HepG2 (cell line): ENCODE measurements around the gene KXD1. TPM values are rescaled to one million over a fixed set of nuclear protein-coding genes. Genes with fewer than 3 reads are reported as not detected.

Experiments
- CHCHD3 ChIP-seq: sonication (generic); formaldehyde crosslinking; IDR thresholded peaks from 2 replicates; pipeline ENCODE4 v1.8.0; 2022; ENCODE audit warnings: mild to moderate bottlenecking, missing genetic modification reagents, moderate library complexity
- KAT2B ChIP-seq: fragments of 150-350 bp; IDR thresholded peaks from 2 replicates; pipeline ENCODE4 v1.6.1; 2014; ENCODE audit warnings: low read depth, low read length, borderline replicate concordance
- MTF2 ChIP-seq: sonication (generic); formaldehyde crosslinking; IDR thresholded peaks from 2 replicates; pipeline ENCODE4 v1.5.0; 2020; ENCODE audit warnings: missing genetic modification reagents, borderline replicate concordance
- RBM39 ChIP-seq: fragments of 200-400 bp; formaldehyde crosslinking; IDR thresholded peaks from one replicate; pipeline ENCODE4 v1.6.1; 2018; ENCODE audit warnings: antibody characterized with exemption, mild to moderate bottlenecking, low read depth, low read length; ENCODE audit not compliant: poor library complexity, severe bottlenecking
- SALL2 ChIP-seq: sonication (generic); formaldehyde crosslinking; IDR thresholded peaks from 2 replicates; pipeline ENCODE4 v1.8.1; 2023; ENCODE audit warnings: mild to moderate bottlenecking, missing genetic modification reagents, inconsistent platforms
- ZC3H4 ChIP-seq: sonication (generic); formaldehyde crosslinking; IDR thresholded peaks from 2 replicates; pipeline ENCODE4 v1.4.0; 2020; ENCODE audit warnings: missing genetic modification reagents, borderline replicate concordance
- ZFAT ChIP-seq: sonication (generic); formaldehyde crosslinking; conservative IDR thresholded peaks from 2 replicates; pipeline ENCODE4 v1.8.1; 2023; ENCODE audit warnings: missing genetic modification reagents, inconsistent platforms
- ZNF264 ChIP-seq: sonication (generic); formaldehyde crosslinking; IDR thresholded peaks from 2 replicates; pipeline ENCODE4 v1.4.0; 2020; ENCODE audit warnings: missing genetic modification reagents
- ZNF768 ChIP-seq: sonication (generic); formaldehyde crosslinking; IDR thresholded peaks from 2 replicates; pipeline ENCODE4 v1.4.0; 2020; ENCODE audit warnings: missing genetic modification reagents
- ZNF839 ChIP-seq: sonication (generic); formaldehyde crosslinking; IDR thresholded peaks from 2 replicates; pipeline ENCODE4 v1.4.0; 2020; ENCODE audit warnings: missing genetic modification reagents, mild to moderate bottlenecking, borderline replicate concordance
- polyA plus RNA-seq, 8 experiments: library from polyadenylated mRNA; depleted of rRNA in 3 of 8; stranded (reverse) in 7 of 8; unstranded in 1 of 8; fragments of >200 nt; fragmentation: Illumina TruSeq in 4 of 8; extraction: Trizol in 4 of 8; gene quantifications; 2 replicates each; pipeline versions ENCODE4 v1.2.1 to v1.2.3, GENCODE V29; 2011 to 2016; ENCODE audit warnings: low read depth in 4 of 8, missing spikeins in 1 of 8, mixed read lengths in 1 of 8; ENCODE audit not compliant: insufficient read depth in 1 of 8
- total RNA-seq, 5 experiments: library from RNA; depleted of rRNA; stranded (reverse); fragments of >200 nt; fragmentation: Illumina TruSeq; extraction: Trizol; gene quantifications; 2 replicates each; pipeline ENCODE4 v1.2.3, GENCODE V29; 2016; ENCODE audit warnings: low read depth in 1 of 5
- TF ChIP-seq, protein P1 (sequence below): sonication (generic); formaldehyde crosslinking; IDR thresholded peaks from 2 replicates; pipeline ENCODE4 v1.8.1; 2022; ENCODE audit warnings: mild to moderate bottlenecking, missing genetic modification reagents
- TF ChIP-seq, protein P2 (sequence below): sonication (generic); formaldehyde crosslinking; IDR thresholded peaks from 2 replicates; pipeline ENCODE4 v1.5.1; 2020; ENCODE audit warnings: mild to moderate bottlenecking, missing genetic modification reagents, moderate library complexity
- TF ChIP-seq, protein P3 (sequence below): sonication (generic); formaldehyde crosslinking; IDR thresholded peaks from 2 replicates; pipeline ENCODE4 v1.4.0; 2020; ENCODE audit warnings: missing genetic modification reagents, borderline replicate concordance
- TF ChIP-seq, protein P4 (sequence below): sonication (generic); formaldehyde crosslinking; IDR thresholded peaks from 2 replicates; pipeline ENCODE4 v1.8.1; 2023; ENCODE audit warnings: mild to moderate bottlenecking, missing genetic modification reagents
- TF ChIP-seq, protein P5 (sequence below): sonication (generic); formaldehyde crosslinking; IDR thresholded peaks from 2 replicates; pipeline ENCODE4 v1.8.0; 2022; ENCODE audit warnings: missing genetic modification reagents, mild to moderate bottlenecking, moderate library complexity, borderline replicate concordance
- TF ChIP-seq, protein P6 (sequence below): sonication (generic); formaldehyde crosslinking; IDR thresholded peaks from 2 replicates; pipeline ENCODE4 v1.5.1; 2020; ENCODE audit warnings: mild to moderate bottlenecking, missing genetic modification reagents

Gene KXD1
- total and polyA plus RNA-seq, 2 of the 13 experiments (the other 11 are each of a cell fraction or from before 2014, with no cell fraction given): 44.6 to 143 TPM

DNA sequence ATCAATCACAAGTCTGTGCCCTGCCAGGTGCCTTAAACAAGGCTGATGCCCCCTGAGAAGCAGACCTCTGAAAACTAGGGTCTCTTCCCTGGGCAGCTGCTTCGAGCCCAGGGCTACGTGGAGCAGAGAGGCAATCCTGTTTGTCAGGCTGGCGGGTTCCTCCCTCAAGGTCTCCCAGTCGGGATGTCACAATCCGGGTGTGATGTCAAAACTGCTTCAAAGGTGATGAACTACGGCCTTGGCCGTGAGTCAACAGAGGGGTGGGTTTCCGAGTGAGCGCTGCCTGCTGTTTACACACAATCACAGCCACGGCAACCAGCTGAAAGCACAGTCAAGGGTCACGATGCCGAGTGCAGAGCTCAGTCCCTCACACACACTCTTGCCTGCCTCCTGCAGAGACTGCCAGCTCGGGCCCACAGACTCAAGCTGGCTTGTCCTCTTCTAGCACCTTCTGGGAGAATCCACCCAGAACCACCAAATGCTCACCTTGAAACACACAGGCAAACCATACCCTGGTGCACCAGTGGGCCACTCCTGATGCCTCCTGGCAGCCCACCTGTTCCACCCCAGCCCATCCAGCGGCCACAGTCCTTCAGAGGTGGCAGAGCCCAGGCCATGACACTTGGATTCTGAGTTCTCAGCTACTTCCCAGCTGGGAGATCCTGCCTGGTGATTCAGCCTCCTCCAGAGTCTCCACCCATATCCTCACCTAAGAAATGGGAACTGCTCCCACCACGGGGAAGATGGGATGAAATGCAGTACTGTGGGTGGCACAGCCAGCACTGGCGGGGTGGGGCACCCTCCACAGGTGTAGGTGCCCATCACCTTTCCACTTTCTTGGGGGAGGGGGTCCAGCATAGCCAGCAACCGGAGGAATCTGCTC lies 42.6 kb upstream of the KXD1 start (continued):
- TF ChIP-seq, protein P1, sequence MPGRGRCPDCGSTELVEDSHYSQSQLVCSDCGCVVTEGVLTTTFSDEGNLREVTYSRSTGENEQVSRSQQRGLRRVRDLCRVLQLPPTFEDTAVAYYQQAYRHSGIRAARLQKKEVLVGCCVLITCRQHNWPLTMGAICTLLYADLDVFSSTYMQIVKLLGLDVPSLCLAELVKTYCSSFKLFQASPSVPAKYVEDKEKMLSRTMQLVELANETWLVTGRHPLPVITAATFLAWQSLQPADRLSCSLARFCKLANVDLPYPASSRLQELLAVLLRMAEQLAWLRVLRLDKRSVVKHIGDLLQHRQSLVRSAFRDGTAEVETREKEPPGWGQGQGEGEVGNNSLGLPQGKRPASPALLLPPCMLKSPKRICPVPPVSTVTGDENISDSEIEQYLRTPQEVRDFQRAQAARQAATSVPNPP: no peak; the same call in 1 of the 2 replicates
- TF ChIP-seq ZNF839 (peak; percentile 91; the same call in 1 of the 2 replicates), ZFAT (CRISPR knock-in tag) (no peak), CHCHD3 (no peak), ZC3H4 (CRISPR knock-in tag) (no peak), RBM39 (no peak), ZNF768 (CRISPR knock-in tag) (peak; percentile 60; the same call in 1 of the 2 replicates), ZNF264 (CRISPR knock-in tag) (peak; percentile 92), SALL2 (CRISPR knock-in tag) (peak; percentile 99), MTF2 (CRISPR knock-in tag) (0 out of 2 replicates have a peak, but pooled peaks have one; percentile 74), KAT2B (no peak)
- TF ChIP-seq, protein P2, sequence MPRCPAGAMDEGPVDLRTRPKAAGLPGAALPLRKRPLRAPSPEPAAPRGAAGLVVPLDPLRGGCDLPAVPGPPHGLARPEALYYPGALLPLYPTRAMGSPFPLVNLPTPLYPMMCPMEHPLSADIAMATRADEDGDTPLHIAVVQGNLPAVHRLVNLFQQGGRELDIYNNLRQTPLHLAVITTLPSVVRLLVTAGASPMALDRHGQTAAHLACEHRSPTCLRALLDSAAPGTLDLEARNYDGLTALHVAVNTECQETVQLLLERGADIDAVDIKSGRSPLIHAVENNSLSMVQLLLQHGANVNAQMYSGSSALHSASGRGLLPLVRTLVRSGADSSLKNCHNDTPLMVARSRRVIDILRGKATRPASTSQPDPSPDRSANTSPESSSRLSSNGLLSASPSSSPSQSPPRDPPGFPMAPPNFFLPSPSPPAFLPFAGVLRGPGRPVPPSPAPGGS (CRISPR knock-in tag): peak; percentile 92
- TF ChIP-seq, protein P3, sequence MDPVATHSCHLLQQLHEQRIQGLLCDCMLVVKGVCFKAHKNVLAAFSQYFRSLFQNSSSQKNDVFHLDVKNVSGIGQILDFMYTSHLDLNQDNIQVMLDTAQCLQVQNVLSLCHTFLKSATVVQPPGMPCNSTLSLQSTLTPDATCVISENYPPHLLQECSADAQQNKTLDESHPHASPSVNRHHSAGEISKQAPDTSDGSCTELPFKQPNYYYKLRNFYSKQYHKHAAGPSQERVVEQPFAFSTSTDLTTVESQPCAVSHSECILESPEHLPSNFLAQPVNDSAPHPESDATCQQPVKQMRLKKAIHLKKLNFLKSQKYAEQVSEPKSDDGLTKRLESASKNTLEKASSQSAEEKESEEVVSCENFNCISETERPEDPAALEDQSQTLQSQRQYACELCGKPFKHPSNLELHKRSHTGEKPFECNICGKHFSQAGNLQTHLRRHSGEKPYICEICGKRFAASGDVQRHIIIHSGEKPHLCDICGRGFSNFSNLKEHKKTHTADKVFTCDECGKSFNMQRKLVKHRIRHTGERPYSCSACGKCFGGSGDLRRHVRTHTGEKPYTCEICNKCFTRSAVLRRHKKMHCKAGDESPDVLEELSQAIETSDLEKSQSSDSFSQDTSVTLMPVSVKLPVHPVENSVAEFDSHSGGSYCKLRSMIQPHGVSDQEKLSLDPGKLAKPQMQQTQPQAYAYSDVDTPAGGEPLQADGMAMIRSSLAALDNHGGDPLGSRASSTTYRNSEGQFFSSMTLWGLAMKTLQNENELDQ (CRISPR knock-in tag): no peak; the same call in 1 of the 2 replicates
- TF ChIP-seq, protein P4, sequence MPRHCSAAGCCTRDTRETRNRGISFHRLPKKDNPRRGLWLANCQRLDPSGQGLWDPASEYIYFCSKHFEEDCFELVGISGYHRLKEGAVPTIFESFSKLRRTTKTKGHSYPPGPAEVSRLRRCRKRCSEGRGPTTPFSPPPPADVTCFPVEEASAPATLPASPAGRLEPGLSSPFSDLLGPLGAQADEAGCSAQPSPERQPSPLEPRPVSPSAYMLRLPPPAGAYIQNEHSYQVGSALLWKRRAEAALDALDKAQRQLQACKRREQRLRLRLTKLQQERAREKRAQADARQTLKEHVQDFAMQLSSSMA (CRISPR knock-in tag): peak; percentile 76; the same call in 1 of the 2 replicates
- TF ChIP-seq, protein P5, sequence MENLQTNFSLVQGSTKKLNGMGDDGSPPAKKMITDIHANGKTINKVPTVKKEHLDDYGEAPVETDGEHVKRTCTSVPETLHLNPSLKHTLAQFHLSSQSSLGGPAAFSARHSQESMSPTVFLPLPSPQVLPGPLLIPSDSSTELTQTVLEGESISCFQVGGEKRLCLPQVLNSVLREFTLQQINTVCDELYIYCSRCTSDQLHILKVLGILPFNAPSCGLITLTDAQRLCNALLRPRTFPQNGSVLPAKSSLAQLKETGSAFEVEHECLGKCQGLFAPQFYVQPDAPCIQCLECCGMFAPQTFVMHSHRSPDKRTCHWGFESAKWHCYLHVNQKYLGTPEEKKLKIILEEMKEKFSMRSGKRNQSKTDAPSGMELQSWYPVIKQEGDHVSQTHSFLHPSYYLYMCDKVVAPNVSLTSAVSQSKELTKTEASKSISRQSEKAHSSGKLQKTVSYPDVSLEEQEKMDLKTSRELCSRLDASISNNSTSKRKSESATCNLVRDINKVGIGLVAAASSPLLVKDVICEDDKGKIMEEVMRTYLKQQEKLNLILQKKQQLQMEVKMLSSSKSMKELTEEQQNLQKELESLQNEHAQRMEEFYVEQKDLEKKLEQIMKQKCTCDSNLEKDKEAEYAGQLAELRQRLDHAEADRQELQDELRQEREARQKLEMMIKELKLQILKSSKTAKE (CRISPR knock-in tag): peak; percentile 100
- TF ChIP-seq, protein P6, sequence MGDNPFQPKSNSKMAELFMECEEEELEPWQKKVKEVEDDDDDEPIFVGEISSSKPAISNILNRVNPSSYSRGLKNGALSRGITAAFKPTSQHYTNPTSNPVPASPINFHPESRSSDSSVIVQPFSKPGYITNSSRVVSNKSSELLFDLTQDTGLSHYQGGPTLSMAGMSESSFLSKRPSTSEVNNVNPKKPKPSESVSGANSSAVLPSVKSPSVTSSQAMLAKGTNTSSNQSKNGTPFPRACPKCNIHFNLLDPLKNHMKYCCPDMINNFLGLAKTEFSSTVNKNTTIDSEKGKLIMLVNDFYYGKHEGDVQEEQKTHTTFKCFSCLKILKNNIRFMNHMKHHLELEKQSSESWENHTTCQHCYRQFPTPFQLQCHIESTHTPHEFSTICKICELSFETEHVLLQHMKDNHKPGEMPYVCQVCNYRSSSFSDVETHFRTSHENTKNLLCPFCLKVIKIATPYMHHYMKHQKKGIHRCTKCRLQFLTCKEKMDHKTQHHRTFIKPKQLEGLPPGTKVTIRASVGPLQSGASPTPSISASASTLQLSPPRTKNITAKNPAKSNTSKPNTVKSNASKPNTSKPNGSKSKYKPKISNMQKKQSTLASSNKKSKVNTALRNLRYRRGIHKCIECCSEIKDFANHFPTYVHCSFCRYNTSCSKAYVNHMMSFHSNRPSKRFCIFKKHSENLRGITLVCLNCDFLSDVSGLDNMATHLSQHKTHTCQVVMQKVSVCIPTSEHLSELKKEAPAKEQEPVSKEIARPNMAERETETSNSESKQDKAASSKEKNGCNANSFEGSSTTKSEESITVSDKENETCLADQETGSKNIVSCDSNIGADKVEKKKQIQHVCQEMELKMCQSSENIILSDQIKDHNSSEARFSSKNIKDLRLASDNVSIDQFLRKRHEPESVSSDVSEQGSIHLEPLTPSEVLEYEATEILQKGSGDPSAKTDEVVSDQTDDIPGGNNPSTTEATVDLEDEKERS (CRISPR knock-in tag): peak; percentile 90; the same call in 1 of the 2 replicates
